ENCODE measurements around the gene TMEM176B. TPM values are rescaled to one million over a fixed set of nuclear protein-coding genes. Genes with fewer than 3 reads are reported as not detected.
"Not testable (repeated sequence)": the region's sequence is repeated elsewhere in the genome, so short reads cannot be mapped to it uniquely, and the experiment has no call there.

The TMEM176B gene
- total RNA-seq, 4 donors from 2014 or later = 2.5 to 14.5 (median 4.9) TPM

DNA sequence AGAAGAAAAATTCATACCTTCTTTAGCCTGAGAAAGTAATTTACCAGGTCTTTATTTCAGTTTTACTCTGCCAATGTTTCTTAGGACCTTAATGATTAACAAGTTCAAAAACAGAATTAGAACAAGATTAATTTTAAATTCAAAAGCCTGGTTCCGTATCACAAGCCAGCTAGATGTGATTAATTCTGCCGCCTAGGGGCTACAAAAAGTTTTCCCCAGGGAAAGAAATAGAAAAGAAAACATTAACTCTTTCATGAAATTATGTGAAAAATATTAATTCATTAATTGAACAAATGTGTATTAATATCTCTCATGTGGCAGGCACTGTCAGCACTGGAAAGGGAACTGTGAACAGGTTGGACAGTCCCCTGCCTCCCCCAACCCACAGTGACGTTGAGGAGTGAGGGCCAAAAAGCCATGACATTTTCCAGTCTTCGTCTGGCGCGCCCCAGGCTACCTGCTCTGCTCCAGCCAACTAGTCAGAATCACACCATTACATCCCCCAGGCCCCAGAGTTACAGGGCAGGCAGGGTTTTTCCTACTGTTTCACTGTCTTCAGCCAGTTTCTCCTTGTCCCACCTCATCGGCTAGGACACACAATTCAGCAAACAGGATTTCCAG, 20.5 kb upstream of the TMEM176B start:
- H3K27me3 ChIP-seq = no peaks in the 10 kb centered on the region
- no peak overlapping the region for H3K27ac ChIP-seq
- 58% methylated on average over 7 of the region's 7 CpGs for WGBS
- H3K9me3 ChIP-seq = peaks cover 4% of the 10 kb centered on the region
- TF ChIP-seq POLR2AphosphoS5 (IDR thresholded peaks at IDR 0.05) = no peak
- TF ChIP-seq, protein P1, sequence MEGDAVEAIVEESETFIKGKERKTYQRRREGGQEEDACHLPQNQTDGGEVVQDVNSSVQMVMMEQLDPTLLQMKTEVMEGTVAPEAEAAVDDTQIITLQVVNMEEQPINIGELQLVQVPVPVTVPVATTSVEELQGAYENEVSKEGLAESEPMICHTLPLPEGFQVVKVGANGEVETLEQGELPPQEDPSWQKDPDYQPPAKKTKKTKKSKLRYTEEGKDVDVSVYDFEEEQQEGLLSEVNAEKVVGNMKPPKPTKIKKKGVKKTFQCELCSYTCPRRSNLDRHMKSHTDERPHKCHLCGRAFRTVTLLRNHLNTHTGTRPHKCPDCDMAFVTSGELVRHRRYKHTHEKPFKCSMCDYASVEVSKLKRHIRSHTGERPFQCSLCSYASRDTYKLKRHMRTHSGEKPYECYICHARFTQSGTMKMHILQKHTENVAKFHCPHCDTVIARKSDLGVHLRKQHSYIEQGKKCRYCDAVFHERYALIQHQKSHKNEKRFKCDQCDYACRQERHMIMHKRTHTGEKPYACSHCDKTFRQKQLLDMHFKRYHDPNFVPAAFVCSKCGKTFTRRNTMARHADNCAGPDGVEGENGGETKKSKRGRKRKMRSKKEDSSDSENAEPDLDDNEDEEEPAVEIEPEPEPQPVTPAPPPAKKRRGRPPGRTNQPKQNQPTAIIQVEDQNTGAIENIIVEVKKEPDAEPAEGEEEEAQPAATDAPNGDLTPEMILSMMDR (IDR thresholded peaks at IDR 0.05) = no peak
- no peak for TF ChIP-seq POLR2A (IDR thresholded peaks at IDR 0.05)
- no peak for TF ChIP-seq EP300 (IDR thresholded peaks at IDR 0.05)
- DNase-seq (ENCODE audit: low spot score in 2 of 2) = no peak
- H3K36me3 ChIP-seq = no peaks in the 10 kb centered on the region
- H3K4me1 ChIP-seq = no peaks in the 10 kb centered on the region
- H3K4me3 ChIP-seq = no peak overlapping the region

DNA sequence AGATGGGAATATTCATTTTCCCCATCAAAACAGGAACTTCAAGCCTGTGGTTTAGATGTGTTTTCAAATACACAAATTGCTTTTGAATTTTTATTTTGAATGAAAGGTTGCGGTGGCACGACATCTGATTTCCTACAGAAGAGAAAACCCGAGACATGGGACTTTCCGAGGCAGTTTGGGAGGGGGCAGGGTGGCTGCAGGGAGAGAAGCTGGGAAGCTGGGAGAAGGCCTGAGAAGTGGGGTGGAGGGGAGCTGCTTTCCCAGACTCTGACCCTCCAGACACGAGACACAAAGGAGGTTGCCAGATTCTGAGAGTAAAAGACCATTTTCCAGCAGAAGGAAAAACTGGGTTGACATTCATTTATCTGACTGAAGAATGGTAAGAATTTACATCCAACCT, 20.0 kb upstream of the TMEM176B start:
- Histone ChIP-seq H3K27ac (no peak overlapping the region), H3K4me1 (no peaks in the 10 kb centered on the region), H3K9me3 (peaks cover 6% of the 10 kb centered on the region), H3K4me3 (no peak overlapping the region), H3K27me3 (no peaks in the 10 kb centered on the region), H3K36me3 (no peaks in the 10 kb centered on the region)
- no peak for DNase-seq (ENCODE audit: low spot score in 2 of 2)
- WGBS = 37% methylated on average over 5 of the region's 5 CpGs
- TF ChIP-seq EP300 (IDR thresholded peaks at IDR 0.05) (no peak), POLR2A (IDR thresholded peaks at IDR 0.05) (no peak), POLR2AphosphoS5 (IDR thresholded peaks at IDR 0.05) (no peak)
- TF ChIP-seq, protein P1 (IDR thresholded peaks at IDR 0.05) = no peak

DNA sequence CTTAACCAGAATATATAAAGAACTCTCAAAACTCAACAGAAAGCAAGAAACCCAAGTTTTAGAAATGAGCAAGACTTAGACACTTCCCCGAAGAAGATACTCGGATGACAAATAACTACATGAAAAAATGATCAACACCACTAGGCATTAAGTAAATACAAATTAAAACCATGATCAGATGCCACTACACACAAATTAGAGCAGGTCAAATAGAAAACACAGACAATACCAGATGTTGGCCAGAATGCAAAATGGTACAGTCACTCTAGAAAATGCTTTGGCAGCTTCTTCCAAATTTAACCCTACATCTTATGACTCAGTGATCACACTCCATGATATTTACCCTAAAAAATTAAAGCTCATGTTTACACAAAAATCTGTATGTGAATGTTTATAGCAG, 18.8 kb upstream of the TMEM176B start:
- Histone ChIP-seq H3K27me3 (no peaks in the 10 kb centered on the region), H3K27ac (no peak overlapping the region), H3K4me3 (no peak overlapping the region), H3K9me3 (peaks cover 6% of the 10 kb centered on the region), H3K36me3 (no peaks in the 10 kb centered on the region), H3K4me1 (no peaks in the 10 kb centered on the region)
- WGBS = 79% methylated on average over 2 of the region's 2 CpGs
- no peak for DNase-seq (ENCODE audit: low spot score in 2 of 2)
- TF ChIP-seq, protein P1 (IDR thresholded peaks at IDR 0.05) = no peak
- TF ChIP-seq POLR2A (IDR thresholded peaks at IDR 0.05) (no peak), POLR2AphosphoS5 (IDR thresholded peaks at IDR 0.05) (no peak), EP300 (IDR thresholded peaks at IDR 0.05) (no peak)

DNA sequence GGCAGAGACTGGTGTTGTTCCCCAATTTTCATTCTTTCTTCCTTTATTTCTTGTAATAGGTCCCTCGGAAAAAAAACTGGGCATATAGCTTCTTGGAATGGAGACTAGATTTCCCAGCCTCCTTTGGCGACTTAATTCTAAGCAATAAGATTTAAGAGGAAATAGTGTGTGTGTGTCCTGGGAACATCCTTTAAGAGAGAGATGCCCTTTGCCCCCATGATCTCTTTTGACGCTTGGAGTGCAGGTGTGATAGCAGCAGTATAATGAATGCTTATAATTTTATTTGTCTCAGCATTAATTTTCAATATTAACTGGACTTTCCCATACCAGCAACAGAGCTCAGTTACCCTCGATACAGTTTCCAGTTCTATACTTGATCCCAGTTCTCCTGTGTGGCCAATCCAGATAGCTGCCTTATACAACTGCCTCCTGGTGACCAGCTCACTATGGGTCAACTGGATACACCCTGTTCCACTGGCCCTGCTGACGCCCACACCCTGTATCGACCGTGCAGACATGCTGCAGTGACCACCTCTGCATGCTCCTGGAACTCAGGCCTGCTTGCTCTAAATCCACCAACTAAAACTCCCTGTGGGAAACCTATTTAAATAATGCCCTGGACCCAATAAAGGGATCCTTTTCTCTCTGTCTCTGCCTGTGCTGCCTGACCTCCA, 14.3 kb upstream of the TMEM176B start:
- Histone ChIP-seq H3K4me1 (no peaks in the 10 kb centered on the region), H3K9me3 (peaks cover 6% of the 10 kb centered on the region), H3K27ac (no peak overlapping the region), H3K27me3 (no peaks in the 10 kb centered on the region), H3K36me3 (no peaks in the 10 kb centered on the region), H3K4me3 (no peak overlapping the region)
- TF ChIP-seq POLR2AphosphoS5 (IDR thresholded peaks at IDR 0.05) = no peak
- TF ChIP-seq, protein P1 (IDR thresholded peaks at IDR 0.05) = no peak
- no peak for TF ChIP-seq POLR2A (IDR thresholded peaks at IDR 0.05)
- TF ChIP-seq EP300 (IDR thresholded peaks at IDR 0.05) = no peak
- 73% methylated on average over 7 of the region's 7 CpGs for WGBS
- no peak for DNase-seq (ENCODE audit: low spot score in 2 of 2)

DNA sequence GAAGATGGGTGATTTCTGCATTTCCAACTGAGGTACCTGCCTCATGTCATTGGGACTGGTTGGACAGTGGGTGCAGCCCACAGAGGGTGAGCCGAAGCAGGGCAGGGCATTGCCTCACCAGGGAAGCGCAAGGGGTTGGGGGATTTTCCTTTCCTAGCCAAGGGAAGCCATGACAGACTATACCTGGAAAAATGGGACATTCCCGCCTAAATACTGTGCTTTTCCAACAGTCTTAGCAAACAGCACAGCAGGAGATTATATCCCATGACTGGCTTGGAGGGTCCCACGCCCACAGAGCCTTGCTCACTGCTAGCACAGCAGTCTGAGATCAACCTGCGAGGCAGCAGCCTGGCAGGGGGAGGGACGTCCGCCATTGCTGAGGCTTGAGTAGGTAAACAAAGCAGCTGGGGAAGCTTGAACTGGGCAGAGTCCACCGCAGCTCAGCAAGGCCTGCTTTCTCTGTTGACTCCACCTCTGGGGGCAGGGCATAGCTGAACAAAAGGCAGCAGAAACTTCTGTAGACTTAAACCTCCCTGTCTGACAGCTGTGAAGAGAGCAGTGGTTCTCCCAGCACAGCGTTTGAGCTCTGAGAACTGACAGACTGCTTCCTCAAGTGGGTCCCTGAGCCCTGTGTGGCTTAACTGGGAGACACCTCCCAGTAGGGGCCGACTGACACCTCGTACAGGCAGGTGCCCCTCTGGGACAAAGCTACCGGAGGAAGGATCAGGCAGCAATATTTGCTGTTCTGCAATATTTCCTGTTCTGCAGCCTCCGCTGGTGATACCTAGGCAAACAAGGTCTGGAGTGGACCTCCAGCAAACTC, 7.7 kb upstream of the TMEM176B start:
- H3K27ac ChIP-seq; H3K36me3 ChIP-seq; H3K9me3 ChIP-seq; DNase-seq (ENCODE audit: low spot score in 2 of 2); H3K4me1 ChIP-seq; H3K4me3 ChIP-seq; H3K27me3 ChIP-seq: not testable (repeated sequence)
- 89% methylated on average over 10 of the region's 13 CpGs for WGBS

Measured in suprapubic skin (tissue), 4 donors.